Measurements from ENCODE around the gene RASIP1. TPM values are rescaled to one million over a fixed set of nuclear protein-coding genes. Genes with fewer than 3 reads are reported as not detected.

Gene RASIP1
- total RNA-seq, 3 donors from 2014 or later: 7.7 to 28.2 (median 10.7) TPM

- DNase-seq (ENCODE audit: low spot score in 2 of 2): no peak
- intact Hi-C loops (cut with DNase I; ENCODE audit: low total_unique reads): no loop called here
- Histone ChIP-seq H3K27ac (no peak overlapping the region), H3K27me3 (no peaks in the 10 kb centered on the region), H3K4me1 (peaks cover 0 to under 1% of the 10 kb centered on the region in 2 donors), H3K36me3 (no peaks in the 10 kb centered on the region), H3K4me3 (no peak overlapping the region), H3K9me3 (no peaks in the 10 kb centered on the region)
- TF ChIP-seq POLR2A (IDR thresholded peaks at IDR 0.05) (no peak), POLR2AphosphoS5 (IDR thresholded peaks at IDR 0.05) (no peak)
- TF ChIP-seq, protein P1, sequence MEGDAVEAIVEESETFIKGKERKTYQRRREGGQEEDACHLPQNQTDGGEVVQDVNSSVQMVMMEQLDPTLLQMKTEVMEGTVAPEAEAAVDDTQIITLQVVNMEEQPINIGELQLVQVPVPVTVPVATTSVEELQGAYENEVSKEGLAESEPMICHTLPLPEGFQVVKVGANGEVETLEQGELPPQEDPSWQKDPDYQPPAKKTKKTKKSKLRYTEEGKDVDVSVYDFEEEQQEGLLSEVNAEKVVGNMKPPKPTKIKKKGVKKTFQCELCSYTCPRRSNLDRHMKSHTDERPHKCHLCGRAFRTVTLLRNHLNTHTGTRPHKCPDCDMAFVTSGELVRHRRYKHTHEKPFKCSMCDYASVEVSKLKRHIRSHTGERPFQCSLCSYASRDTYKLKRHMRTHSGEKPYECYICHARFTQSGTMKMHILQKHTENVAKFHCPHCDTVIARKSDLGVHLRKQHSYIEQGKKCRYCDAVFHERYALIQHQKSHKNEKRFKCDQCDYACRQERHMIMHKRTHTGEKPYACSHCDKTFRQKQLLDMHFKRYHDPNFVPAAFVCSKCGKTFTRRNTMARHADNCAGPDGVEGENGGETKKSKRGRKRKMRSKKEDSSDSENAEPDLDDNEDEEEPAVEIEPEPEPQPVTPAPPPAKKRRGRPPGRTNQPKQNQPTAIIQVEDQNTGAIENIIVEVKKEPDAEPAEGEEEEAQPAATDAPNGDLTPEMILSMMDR (IDR thresholded peaks at IDR 0.05): no peak
Observed at GRCh38 chr19:48722196-48722708, 18.2 kb downstream of the RASIP1 start.

DNA sequence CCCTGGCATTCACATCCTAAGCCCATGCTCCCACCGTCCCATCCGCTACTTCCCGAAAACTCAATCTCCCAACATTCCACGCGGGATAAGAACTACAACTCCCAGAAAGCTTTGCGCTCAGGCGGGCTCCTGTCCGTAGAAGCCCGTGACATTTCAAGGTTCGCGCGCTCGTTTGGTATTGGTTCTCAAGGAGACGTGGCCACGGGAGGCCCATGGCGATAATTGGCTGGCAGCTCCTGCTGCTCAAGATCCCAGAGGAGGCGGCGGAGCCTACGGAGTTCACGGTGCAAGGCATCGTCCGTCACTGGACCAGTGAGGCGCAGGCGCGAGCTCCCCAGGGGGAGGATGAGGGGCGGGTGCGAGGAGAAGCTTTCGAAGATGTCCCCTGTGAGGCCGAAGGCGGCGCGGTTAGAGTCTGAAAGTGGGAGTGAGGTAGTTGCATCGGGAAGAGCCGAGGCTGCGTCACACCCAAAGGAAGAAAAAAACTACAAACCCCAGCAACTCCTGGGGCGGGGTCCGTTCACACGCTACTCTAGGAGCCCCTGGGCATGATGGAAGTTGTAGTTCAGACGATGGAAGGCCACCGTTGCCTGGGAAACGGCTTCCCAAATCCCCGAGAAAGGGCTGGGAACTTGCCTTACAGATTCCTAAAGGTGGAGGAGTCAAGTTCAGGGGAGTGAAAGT lies 19.7 kb downstream of the RASIP1 start:
- intact Hi-C loops (cut with DNase I; ENCODE audit: low total_unique reads): no loop called here
- Histone ChIP-seq H3K9me3 (no peaks in the 10 kb centered on the region), H3K4me1 (peaks cover 4 to 9% of the 10 kb centered on the region in 2 donors), H3K36me3 (no peaks in the 10 kb centered on the region), H3K27ac (peak overlapping the region; percentile 85 to 86), H3K4me3 (peak overlapping the region; percentile 52 to 67 (median 54)), H3K27me3 (no peaks in the 10 kb centered on the region)
- TF ChIP-seq, protein P1 (IDR thresholded peaks at IDR 0.05): no peak
- peak; percentile 83 to 89 (median 89) for TF ChIP-seq POLR2AphosphoS5 (IDR thresholded peaks at IDR 0.05)
- DNase-seq (ENCODE audit: low spot score in 2 of 2): peak; percentile 98 to 99

- intact Hi-C loops (cut with DNase I; ENCODE audit: low total_unique reads): no loop called here
- TF ChIP-seq, protein P1 (IDR thresholded peaks at IDR 0.05): no peak
- TF ChIP-seq POLR2A (IDR thresholded peaks at IDR 0.05) (no peak), POLR2AphosphoS5 (IDR thresholded peaks at IDR 0.05) (no peak)
- peak overlapping the region; percentile 52 to 67 (median 54) for H3K4me3 ChIP-seq
- peak overlapping the region; percentile 85 to 86 for H3K27ac ChIP-seq
- no peaks in the 10 kb centered on the region for H3K36me3 ChIP-seq
- no peaks in the 10 kb centered on the region for H3K27me3 ChIP-seq
- peaks cover 4 to 9% of the 10 kb centered on the region in 2 donors for H3K4me1 ChIP-seq
- DNase-seq (ENCODE audit: low spot score in 2 of 2): no peak
- no peaks in the 10 kb centered on the region for H3K9me3 ChIP-seq
Observed at GRCh38 chr19:48720251-48720612, 20.2 kb downstream of the RASIP1 start.

- H3K9me3 ChIP-seq: no peaks in the 10 kb centered on the region
- intact Hi-C loops (cut with DNase I; ENCODE audit: low total_unique reads): no loop called here
Observed at GRCh38 chr19:48719263-48720171, 20.9 kb downstream of the RASIP1 start, which contains the start of gene MAMSTR. Gene MAMSTR (minus strand): TSS chr19:48719725. CDS start chr19:48719031, 694 bp downstream.

More at GRCh38 chr19:48719263-48720171, 20.9 kb downstream of the RASIP1 start, which contains the start of gene MAMSTR:
- H3K36me3 ChIP-seq: no peaks in the 10 kb centered on the region
- H3K27ac ChIP-seq: peak within 1 kb of the TSS; percentile 85 to 86
- peak within 1 kb of the TSS; percentile 52 to 67 (median 54) for H3K4me3 ChIP-seq
- peaks cover 9% of the 10 kb centered on the region in 2 donors for H3K4me1 ChIP-seq
- TF ChIP-seq, protein P1 (IDR thresholded peaks at IDR 0.05): no peak
- TF ChIP-seq POLR2AphosphoS5 (IDR thresholded peaks at IDR 0.05) (no peak), POLR2A (IDR thresholded peaks at IDR 0.05) (no peak)
- no peaks in the 10 kb centered on the region for H3K27me3 ChIP-seq
- DNase-seq (ENCODE audit: low spot score in 2 of 2): no peak
